Neural cell (in vitro differentiated cells): ENCODE data around the gene SP6. TPM values are rescaled to one million over a fixed set of nuclear protein-coding genes. Genes with fewer than 3 reads are reported as not detected.

Experiments used
- H2AFZ ChIP-seq: fragments of 200-600, 300-800 bp; sonication (generic), shearing (Covaris generic); 2 replicates; pipeline ENCODE4 v1.6.0; 2014; ENCODE audit warnings: low read depth, mild to moderate bottlenecking, antibody characterized with exemption, low read length, moderate library complexity
- H3F3A ChIP-seq: fragments of 200-600 bp; shearing (Covaris generic); 2 replicates; pipeline ENCODE4 v1.6.1; 2016; ENCODE audit warnings: mild to moderate bottlenecking, moderate library complexity, mixed read lengths, antibody characterized with exemption, low read length; ENCODE audit not compliant: insufficient read depth, poor library complexity, severe bottlenecking
- H3K27ac ChIP-seq: fragments of 200-600, 300-800 bp; sonication (generic), shearing (Covaris generic); 2 replicates; pipeline ENCODE4 v1.5.1; 2014; ENCODE audit warnings: mild to moderate bottlenecking, low read length, moderate library complexity
- H3K27me3 ChIP-seq: fragments of 300-800, 200-600 bp; sonication (generic), shearing (Covaris generic); 2 replicates; pipeline ENCODE4 v1.6.0; 2014; ENCODE audit warnings: mild to moderate bottlenecking, low read depth, low read length, moderate library complexity; ENCODE audit not compliant: insufficient read depth
- H3K36me3 ChIP-seq: fragments of 300-800, 200-600 bp; sonication (generic), shearing (Covaris generic); 2 replicates; pipeline ENCODE4 v1.5.1; 2014; ENCODE audit warnings: mild to moderate bottlenecking, antibody characterized with exemption, low read length, moderate library complexity; ENCODE audit not compliant: insufficient read depth
- H3K4me2 ChIP-seq: fragments of 300-800, 200-600 bp; sonication (generic), shearing (Covaris generic); 2 replicates; pipeline ENCODE4 v1.6.0; 2014; ENCODE audit warnings: mild to moderate bottlenecking, low read length
- H3K4me3 ChIP-seq: fragments of 300-800, 200-600 bp; sonication (generic), shearing (Covaris generic); 2 replicates; pipeline ENCODE4 v1.5.1; 2014; ENCODE audit warnings: mild to moderate bottlenecking, low read length, moderate library complexity
- H3K79me2 ChIP-seq: fragments of 200-600 bp; shearing (Covaris generic); replicated peaks from 2 replicates; pipeline ENCODE4 v1.6.0; 2014; ENCODE audit warnings: mild to moderate bottlenecking, low read length, moderate library complexity; ENCODE audit not compliant: insufficient read depth
- H3K9ac ChIP-seq: fragments of 300-800, 200-600 bp; sonication (generic), shearing (Covaris generic); 2 replicates; pipeline ENCODE4 v1.6.1; 2016; ENCODE audit warnings: mild to moderate bottlenecking, low read length, mixed read lengths
- H3K9me2 ChIP-seq: fragments of 200-600 bp; shearing (Covaris generic); 2 replicates; pipeline ENCODE4 v1.6.1; 2016; ENCODE audit warnings: mild to moderate bottlenecking, low read length, mixed read lengths; ENCODE audit not compliant: insufficient read depth
- H3K9me3 ChIP-seq: fragments of 200-600, 300-800 bp; sonication (generic), shearing (Covaris generic); 2 replicates; pipeline ENCODE4 v1.6.1; 2016; ENCODE audit warnings: mild to moderate bottlenecking, mixed run types, low read length, moderate library complexity, mixed read lengths
- H4K20me1 ChIP-seq: fragments of 200-600 bp; shearing (Covaris generic); 2 replicates; pipeline ENCODE4 v1.6.1; 2016; ENCODE audit warnings: mild to moderate bottlenecking, mixed run types; ENCODE audit not compliant: insufficient read depth
- CTCF ChIP-seq: fragments of 450-650 bp; IDR thresholded peaks from 2 replicates; pipeline ENCODE4 v1.5.1; 2014; ENCODE audit warnings: antibody characterized with exemption, mild to moderate bottlenecking, moderate library complexity; ENCODE audit not compliant: poor library complexity, severe bottlenecking
- EP300 ChIP-seq: fragments of 450-650 bp; conservative IDR thresholded peaks from 2 replicates; pipeline ENCODE4 v1.6.1; 2014; ENCODE audit warnings: antibody characterized with exemption, mild to moderate bottlenecking, moderate library complexity; ENCODE audit not compliant: poor library complexity, severe bottlenecking
- EZH2 ChIP-seq: fragments of 200-600, 300-800 bp; shearing (Covaris generic), sonication (generic); IDR thresholded peaks from 2 replicates; pipeline ENCODE4 v1.6.1; 2014; ENCODE audit warnings: antibody characterized with exemption, low read length, borderline replicate concordance, mild to moderate bottlenecking; ENCODE audit not compliant: insufficient read depth, poor library complexity, severe bottlenecking
- MXI1 ChIP-seq: fragments of 450-650 bp; conservative IDR thresholded peaks from 2 replicates; pipeline ENCODE4 v1.6.1; 2014; ENCODE audit warnings: antibody characterized with exemption, mild to moderate bottlenecking; ENCODE audit not compliant: poor library complexity, severe bottlenecking
- POLR2AphosphoS5 ChIP-seq: IDR thresholded peaks from 2 replicates; pipeline ENCODE4 v1.6.1; 2012
- RAD21 ChIP-seq: fragments of 450-650 bp; conservative IDR thresholded peaks from 2 replicates; pipeline ENCODE4 v1.6.1; 2014; ENCODE audit warnings: antibody characterized with exemption, mild to moderate bottlenecking, moderate library complexity
- REST ChIP-seq: IDR thresholded peaks from 2 replicates; pipeline ENCODE4 v1.6.1; 2012; ENCODE audit warnings: borderline replicate concordance
- SMC3 ChIP-seq: fragments of 450-650 bp; conservative IDR thresholded peaks from 2 replicates; pipeline ENCODE4 v1.6.1; 2014; ENCODE audit warnings: antibody characterized with exemption, mild to moderate bottlenecking, moderate library complexity; ENCODE audit not compliant: poor library complexity
- TAF1 ChIP-seq: IDR thresholded peaks from 2 replicates; pipeline ENCODE4 v1.6.1; 2012; ENCODE audit warnings: low read depth
- polyA plus RNA-seq: library from polyadenylated mRNA; depleted of rRNA; stranded (reverse); fragments of >200 nt; gene quantifications from 2 replicates; pipeline ENCODE4 v1.2.3, GENCODE V29; 2014

SP6 gene
- polyA plus RNA-seq, 1 donor from 2014 or later = 0.42 TPM

GRCh38 chr17:47875011-47875985 lies 24.3 kb upstream of the SP6 start:
- no peak overlapping the region for H3K27ac ChIP-seq
- H3K79me2 ChIP-seq = no peaks in the 10 kb centered on the region
- H4K20me1 ChIP-seq = no peaks in the 10 kb centered on the region
- no peak overlapping the region for H3K9ac ChIP-seq
- H3K9me3 ChIP-seq = no peaks in the 10 kb centered on the region
- H3F3A ChIP-seq = no peaks in the 10 kb centered on the region
- no peak overlapping the region for H2AFZ ChIP-seq
- peaks cover 36% of the 10 kb centered on the region for H3K27me3 ChIP-seq
- no peaks in the 10 kb centered on the region for H3K9me2 ChIP-seq
- no peak overlapping the region for H3K4me2 ChIP-seq
- TF ChIP-seq SMC3 (no peak), EZH2 (no peak), RAD21 (no peak), POLR2AphosphoS5 (no peak)
- H3K36me3 ChIP-seq = no peaks in the 10 kb centered on the region
- no peak overlapping the region for H3K4me3 ChIP-seq

GRCh38 chr17:47873200-47874090 lies 22.5 kb upstream of the SP6 start:
- H3K27me3 ChIP-seq = peaks cover 48% of the 10 kb centered on the region

More at GRCh38 chr17:47873200-47874090, 22.5 kb upstream of the SP6 start:
- Histone ChIP-seq H3K27ac (no peak overlapping the region), H2AFZ (no peak overlapping the region), H3K4me2 (no peak overlapping the region), H3K36me3 (no peaks in the 10 kb centered on the region), H3K4me3 (no peak overlapping the region), H3K9me3 (no peaks in the 10 kb centered on the region), H3K9ac (no peak overlapping the region), H3K79me2 (no peaks in the 10 kb centered on the region), H3F3A (no peaks in the 10 kb centered on the region), H3K9me2 (no peaks in the 10 kb centered on the region), H4K20me1 (no peaks in the 10 kb centered on the region)
- TF ChIP-seq REST (no peak), TAF1 (no peak), MXI1 (no peak), RAD21 (no peak), POLR2AphosphoS5 (no peak), EZH2 (no peak), CTCF (no peak), EP300 (no peak), SMC3 (no peak)
